Mammary epithelial cell (primary cell): ENCODE results near the gene RNF220.

ENCODE experiments used
- CTCF ChIP-seq, 2 donors: IDR thresholded peaks in 1 of 2; conservative IDR thresholded peaks in 1 of 2; 2 replicates each; pipeline ENCODE4 v1.5.1; 2011 to 2012; ENCODE audit warnings: inconsistent platforms in 2 of 2, low read length in 2 of 2, mild to moderate bottlenecking in 2 of 2, control low read depth in 1 of 2, low read depth in 1 of 2; ENCODE audit not compliant: insufficient read depth in 1 of 2; ENCODE audit errors: extremely low read depth in 1 of 2
- EZH2 ChIP-seq: IDR thresholded peaks from 2 replicates; pipeline ENCODE4 v1.6.1; 2012; ENCODE audit warnings: low read length, inconsistent platforms, borderline replicate concordance

GRCh38 chr1:44483089-44483874, 78.2 kb downstream of the RNF220 start:
- TF ChIP-seq CTCF (conservative IDR thresholded peaks at IDR 0.05 in 1 of 2, IDR thresholded peaks at IDR 0.05 in 1 of 2; ENCODE audit: extremely low read depth in 1 of 2, insufficient read depth in 1 of 2, low read depth in 1 of 2, low read length in 2 of 2) (no peak), EZH2 (no peak)
